SK-N-SH (cell line): ENCODE data around the gene FCGBP.

ENCODE experiments used
- EP300 ChIP-seq, 2 experiments: IDR thresholded peaks; 2 replicates each; pipeline versions ENCODE4 v1.4.0 to v1.6.1; 2012; ENCODE audit warnings: borderline replicate concordance in 1 of 2, low read depth in 1 of 2, low read length in 1 of 2
- RCOR1 ChIP-seq: fragments of 150-350 bp; IDR thresholded peaks from 2 replicates; pipeline ENCODE4 v1.6.1; 2017; ENCODE audit warnings: antibody characterized with exemption, low read length
- REST ChIP-seq: IDR thresholded peaks from 2 replicates; pipeline ENCODE4 v1.6.1; 2012; ENCODE audit warnings: mild to moderate bottlenecking, low read depth, low read length, moderate library complexity
- TAF1 ChIP-seq: IDR thresholded peaks from 2 replicates; pipeline ENCODE4 v1.6.1; 2012; ENCODE audit warnings: low read depth, mild to moderate bottlenecking, low read length, moderate library complexity, borderline replicate concordance
- USF1 ChIP-seq: IDR thresholded peaks from 2 replicates; pipeline ENCODE4 v1.4.0; 2012; ENCODE audit warnings: low read depth, borderline replicate concordance
- TF ChIP-seq, protein P1 (sequence below): IDR thresholded peaks from 2 replicates; pipeline ENCODE4 v1.4.0; 2012; ENCODE audit warnings: low read depth, borderline replicate concordance
- TF ChIP-seq, protein P2 (sequence below): fragments of 200-600 bp; sonication (generic); IDR thresholded peaks from 2 replicates; pipeline ENCODE4 v1.6.1; 2017; ENCODE audit warnings: antibody characterized with exemption, mild to moderate bottlenecking, moderate library complexity
- TF ChIP-seq, protein P3 (sequence below): IDR thresholded peaks from 2 replicates; pipeline ENCODE4; 2012

DNA sequence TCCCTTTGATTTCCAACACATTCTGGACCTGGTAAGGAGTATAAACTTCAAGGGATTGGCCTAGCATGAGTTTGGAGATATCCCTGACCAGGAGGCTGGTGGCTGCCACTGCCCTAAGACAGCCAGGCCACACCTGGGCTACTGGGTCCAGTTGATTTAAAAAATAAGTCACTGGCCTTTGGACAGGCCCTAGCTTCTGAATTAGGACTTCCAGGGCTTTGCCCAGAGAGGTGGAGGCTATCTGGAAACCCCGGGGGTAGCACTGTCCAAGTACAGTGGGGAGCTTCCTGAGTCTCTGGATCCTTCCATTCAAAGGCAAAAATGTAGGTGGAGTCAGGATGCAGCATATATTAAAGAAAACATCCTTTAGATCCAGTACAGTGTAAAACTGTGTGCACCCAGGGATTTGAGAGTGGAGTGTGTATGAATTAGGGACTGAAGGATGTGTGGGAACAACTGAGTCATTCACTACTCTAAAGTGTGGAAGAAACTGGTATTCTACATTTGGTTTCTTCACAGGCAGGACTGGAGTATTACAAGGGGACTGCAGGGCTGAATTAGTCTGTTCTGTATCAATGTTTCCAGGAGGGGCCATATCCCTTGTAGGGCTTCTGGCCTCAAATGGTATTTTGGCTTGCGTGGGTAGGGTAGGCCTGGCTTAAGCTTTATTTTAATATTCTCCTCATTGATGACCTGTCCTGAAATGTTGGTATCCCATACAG lies 14.8 kb upstream of the FCGBP start:
- TF ChIP-seq, protein P1, sequence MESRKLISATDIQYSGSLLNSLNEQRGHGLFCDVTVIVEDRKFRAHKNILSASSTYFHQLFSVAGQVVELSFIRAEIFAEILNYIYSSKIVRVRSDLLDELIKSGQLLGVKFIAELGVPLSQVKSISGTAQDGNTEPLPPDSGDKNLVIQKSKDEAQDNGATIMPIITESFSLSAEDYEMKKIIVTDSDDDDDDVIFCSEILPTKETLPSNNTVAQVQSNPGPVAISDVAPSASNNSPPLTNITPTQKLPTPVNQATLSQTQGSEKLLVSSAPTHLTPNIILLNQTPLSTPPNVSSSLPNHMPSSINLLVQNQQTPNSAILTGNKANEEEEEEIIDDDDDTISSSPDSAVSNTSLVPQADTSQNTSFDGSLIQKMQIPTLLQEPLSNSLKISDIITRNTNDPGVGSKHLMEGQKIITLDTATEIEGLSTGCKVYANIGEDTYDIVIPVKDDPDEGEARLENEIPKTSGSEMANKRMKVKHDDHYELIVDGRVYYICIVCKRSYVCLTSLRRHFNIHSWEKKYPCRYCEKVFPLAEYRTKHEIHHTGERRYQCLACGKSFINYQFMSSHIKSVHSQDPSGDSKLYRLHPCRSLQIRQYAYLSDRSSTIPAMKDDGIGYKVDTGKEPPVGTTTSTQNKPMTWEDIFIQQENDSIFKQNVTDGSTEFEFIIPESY: no peak
- TF ChIP-seq EP300 (IDR thresholded peaks at IDR 0.05; ENCODE audit: borderline replicate concordance in 1 of 2, low read depth in 1 of 2, low read length in 1 of 2): no peak
- no peak for TF ChIP-seq TAF1
- TF ChIP-seq, protein P2, sequence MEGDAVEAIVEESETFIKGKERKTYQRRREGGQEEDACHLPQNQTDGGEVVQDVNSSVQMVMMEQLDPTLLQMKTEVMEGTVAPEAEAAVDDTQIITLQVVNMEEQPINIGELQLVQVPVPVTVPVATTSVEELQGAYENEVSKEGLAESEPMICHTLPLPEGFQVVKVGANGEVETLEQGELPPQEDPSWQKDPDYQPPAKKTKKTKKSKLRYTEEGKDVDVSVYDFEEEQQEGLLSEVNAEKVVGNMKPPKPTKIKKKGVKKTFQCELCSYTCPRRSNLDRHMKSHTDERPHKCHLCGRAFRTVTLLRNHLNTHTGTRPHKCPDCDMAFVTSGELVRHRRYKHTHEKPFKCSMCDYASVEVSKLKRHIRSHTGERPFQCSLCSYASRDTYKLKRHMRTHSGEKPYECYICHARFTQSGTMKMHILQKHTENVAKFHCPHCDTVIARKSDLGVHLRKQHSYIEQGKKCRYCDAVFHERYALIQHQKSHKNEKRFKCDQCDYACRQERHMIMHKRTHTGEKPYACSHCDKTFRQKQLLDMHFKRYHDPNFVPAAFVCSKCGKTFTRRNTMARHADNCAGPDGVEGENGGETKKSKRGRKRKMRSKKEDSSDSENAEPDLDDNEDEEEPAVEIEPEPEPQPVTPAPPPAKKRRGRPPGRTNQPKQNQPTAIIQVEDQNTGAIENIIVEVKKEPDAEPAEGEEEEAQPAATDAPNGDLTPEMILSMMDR: no peak
- TF ChIP-seq, protein P3, sequence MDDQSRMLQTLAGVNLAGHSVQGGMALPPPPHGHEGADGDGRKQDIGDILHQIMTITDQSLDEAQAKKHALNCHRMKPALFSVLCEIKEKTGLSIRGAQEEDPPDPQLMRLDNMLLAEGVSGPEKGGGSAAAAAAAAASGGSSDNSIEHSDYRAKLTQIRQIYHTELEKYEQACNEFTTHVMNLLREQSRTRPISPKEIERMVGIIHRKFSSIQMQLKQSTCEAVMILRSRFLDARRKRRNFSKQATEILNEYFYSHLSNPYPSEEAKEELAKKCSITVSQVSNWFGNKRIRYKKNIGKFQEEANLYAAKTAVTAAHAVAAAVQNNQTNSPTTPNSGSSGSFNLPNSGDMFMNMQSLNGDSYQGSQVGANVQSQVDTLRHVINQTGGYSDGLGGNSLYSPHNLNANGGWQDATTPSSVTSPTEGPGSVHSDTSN: no peak
- no peak for TF ChIP-seq REST
- no peak for TF ChIP-seq RCOR1
- TF ChIP-seq USF1: no peak
